Spleen (tissue), 7 donors: ENCODE data around the gene BMAL2.

ENCODE experiments used
- POLR2A ChIP-seq, 3 donors: fragments of 450-650 bp; IDR thresholded peaks; one replicate each; pipeline ENCODE4 v1.5.1; 2017; ENCODE audit warnings: antibody characterized with exemption in 3 of 3, mild to moderate bottlenecking in 1 of 3
- TF ChIP-seq, protein P1 (sequence below), 11 experiments: fragments of 200-600 bp in 7 of 11; fragments of 450-650 bp in 4 of 11; sonication (generic) in 4 of 11; IDR thresholded peaks in 8 of 11; conservative IDR thresholded peaks in 3 of 11; 1 replicate in 7 of 11; 2 replicates in 4 of 11; pipeline versions ENCODE4 v1.4.0 to v1.8.0; 2016 to 2021; ENCODE audit warnings: antibody characterized with exemption in 11 of 11, inconsistent platforms in 4 of 11, mild to moderate bottlenecking in 1 of 11
- donor health status: DM: no; HTN: no; CAD: no; lungs with moderate emphysema.
- donor health status: DM: no; HTN: no; CAD: no.
- donor health status: DM: no; HTN: no; CAD: no.

- no peak for TF ChIP-seq POLR2A (IDR thresholded peaks at IDR 0.05)
- TF ChIP-seq, protein P1, sequence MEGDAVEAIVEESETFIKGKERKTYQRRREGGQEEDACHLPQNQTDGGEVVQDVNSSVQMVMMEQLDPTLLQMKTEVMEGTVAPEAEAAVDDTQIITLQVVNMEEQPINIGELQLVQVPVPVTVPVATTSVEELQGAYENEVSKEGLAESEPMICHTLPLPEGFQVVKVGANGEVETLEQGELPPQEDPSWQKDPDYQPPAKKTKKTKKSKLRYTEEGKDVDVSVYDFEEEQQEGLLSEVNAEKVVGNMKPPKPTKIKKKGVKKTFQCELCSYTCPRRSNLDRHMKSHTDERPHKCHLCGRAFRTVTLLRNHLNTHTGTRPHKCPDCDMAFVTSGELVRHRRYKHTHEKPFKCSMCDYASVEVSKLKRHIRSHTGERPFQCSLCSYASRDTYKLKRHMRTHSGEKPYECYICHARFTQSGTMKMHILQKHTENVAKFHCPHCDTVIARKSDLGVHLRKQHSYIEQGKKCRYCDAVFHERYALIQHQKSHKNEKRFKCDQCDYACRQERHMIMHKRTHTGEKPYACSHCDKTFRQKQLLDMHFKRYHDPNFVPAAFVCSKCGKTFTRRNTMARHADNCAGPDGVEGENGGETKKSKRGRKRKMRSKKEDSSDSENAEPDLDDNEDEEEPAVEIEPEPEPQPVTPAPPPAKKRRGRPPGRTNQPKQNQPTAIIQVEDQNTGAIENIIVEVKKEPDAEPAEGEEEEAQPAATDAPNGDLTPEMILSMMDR (IDR thresholded peaks at IDR 0.05 in 8 of 11, conservative IDR thresholded peaks at IDR 0.05 in 3 of 11) = no peak
These were observed 23.2 kb upstream of the BMAL2 start for GRCh38 chr12:27309293-27309994.
